NCI-H2107 treated with DMSO at 0.1 percent for 48 hours (cell line): ENCODE measurements around the gene LINC00632.

Experiments
- DNase-seq: peaks from one replicate; lab custom pipeline; 2025; ENCODE audit not compliant: unreplicated experiment; lab: John Stamatoyannopoulos, UW

Gene LINC00632

GRCh38 chrX:140764401-140764919 is 54.9 kb downstream of the LINC00632 start:
- no peak for DNase-seq

DNA sequence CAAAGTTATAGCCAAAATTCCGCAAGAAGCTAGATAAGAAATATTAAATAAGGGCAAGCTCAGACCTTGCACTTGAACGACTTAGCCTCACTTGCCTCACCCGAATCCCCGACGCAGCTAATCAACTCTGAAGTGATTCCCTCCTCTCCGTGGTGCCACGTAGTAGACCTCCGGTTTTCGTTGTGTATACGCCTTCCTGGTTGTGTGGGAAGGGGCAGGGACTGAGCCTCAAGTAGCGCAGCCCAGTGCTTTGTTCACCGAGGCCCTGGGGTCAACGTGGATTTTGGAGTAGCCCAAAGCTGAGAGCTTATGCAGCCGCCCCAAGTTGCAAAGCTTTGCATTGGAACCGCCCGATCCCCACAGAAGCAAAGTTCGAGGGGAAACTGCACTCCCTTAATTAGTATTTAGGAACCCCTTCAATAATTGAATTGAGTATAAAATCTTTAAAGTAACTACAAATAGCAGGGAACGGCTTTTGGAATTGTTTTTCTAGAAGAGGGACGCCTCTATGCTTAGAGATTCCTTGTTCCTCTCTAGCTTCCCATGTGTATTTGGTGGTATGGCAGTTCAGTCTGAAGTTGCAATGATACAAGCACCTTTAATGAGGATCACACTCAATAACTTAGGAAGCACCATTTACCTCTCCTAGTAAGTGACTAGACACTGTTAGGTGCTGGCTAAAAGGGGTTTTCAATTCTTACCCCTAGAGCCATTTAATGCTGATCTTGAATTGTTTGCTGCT is 55.7 kb downstream of the LINC00632 start:
- no peak for DNase-seq

GRCh38 chrX:140766024-140766611 is 56.6 kb downstream of the LINC00632 start:
- DNase-seq, result peak; percentile 8

DNA sequence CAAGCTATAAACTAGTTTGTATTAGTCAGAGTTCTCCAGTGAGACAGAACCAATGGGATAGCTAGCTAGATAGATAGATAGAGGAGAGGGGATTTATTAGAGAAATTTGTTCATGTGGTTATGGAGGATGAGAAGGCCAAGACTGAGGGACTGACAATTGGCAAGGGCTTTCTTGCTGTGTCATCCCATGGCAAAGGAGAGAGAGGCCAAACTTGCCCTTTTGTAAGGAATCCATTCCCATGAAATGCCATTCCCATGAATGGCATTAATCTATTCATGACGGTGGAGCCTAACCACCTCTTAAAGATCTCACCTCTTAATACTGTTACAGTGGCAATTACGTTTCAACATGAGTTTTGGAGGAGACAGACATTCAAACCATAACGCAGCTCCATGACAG is 58.1 kb downstream of the LINC00632 start:
- DNase-seq, result no peak

- DNase-seq, result no peak
These were observed 65.7 kb downstream of the LINC00632 start for GRCh38 chrX:140775211-140775610.

DNA sequence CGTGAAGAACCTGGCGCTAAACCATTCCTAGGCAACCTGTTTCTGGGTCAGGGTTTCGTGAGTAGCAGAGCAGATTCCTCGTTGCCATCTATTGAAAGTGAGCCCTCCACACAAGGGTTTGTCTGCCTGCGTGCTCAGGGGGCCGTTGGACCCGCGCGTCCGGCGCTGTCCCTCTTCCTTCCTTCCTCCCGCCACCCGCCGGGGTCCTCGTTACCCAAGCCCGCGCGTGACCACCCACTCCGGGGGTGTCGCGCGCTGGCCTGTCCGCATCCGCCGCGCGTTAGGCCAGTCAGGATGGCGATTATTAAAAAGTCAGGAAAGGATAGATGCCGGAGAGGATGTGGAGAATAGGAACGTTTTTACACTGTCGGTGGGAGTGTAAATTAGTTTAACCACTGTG is 66.8 kb downstream of the LINC00632 start:
- DNase-seq, result no peak

DNA sequence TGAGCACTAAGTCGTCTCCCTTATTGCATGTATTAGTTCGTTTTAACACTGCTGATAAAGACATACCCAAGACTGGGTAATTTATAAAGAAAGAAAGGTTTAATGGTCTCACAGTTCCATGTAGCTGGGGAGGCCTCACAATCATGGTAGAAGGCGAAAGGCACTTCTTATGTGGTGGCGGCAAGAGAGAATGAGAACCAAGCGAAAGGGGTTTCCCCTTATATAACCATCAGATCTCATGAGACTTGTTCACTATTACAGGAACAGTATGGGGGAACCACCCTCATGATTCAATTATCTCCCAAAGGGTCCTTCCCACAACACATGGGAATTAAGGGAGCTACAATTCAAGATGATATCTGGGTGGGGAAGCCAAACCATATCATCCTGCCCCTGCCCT is 85.1 kb downstream of the LINC00632 start:
- DNase-seq, result no peak

DNA sequence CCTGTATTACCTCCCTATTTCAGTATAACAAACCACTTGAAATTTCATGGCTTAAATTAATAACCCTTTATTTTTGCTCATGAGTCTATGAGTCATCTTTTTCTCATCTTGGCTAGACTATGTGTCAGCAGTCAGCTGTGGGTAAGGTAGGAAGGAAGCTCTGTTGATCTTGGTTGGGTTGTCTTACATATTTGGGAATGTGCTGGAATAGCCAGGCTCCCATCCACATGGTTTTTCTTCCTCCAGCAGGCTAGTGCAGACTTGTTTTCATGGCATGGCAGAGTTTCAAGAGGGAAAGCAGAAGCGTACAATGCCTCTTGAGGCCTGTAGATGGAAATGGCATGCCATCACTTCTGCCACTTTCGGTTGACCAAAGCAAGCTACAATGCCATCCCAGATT is 89.7 kb downstream of the LINC00632 start:
- DNase-seq, result no peak

GRCh38 chrX:140804292-140804691 is 94.7 kb downstream of the LINC00632 start:
- no peak for DNase-seq

GRCh38 chrX:140815868-140816267 is 106.3 kb downstream of the LINC00632 start:
- no peak for DNase-seq

DNA sequence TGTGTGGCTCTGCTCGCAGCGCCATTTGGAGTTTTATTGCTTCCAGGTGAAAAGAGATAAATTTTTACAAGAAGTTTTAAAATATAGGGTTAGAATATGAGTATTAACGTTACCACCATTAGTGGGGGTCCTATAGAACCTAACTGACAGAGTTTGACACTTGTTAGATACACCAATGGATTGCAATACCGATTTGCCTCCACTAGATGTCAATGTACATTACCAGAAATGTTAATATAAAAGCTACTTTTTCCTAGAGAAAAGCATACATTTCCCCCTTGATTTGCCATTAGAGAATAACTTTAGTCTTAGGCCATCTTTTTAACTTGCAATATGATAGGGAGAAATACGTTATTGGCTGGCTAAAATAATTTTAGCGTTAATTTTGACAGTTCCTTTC is 108.4 kb downstream of the LINC00632 start:
- DNase-seq, result no peak

DNA sequence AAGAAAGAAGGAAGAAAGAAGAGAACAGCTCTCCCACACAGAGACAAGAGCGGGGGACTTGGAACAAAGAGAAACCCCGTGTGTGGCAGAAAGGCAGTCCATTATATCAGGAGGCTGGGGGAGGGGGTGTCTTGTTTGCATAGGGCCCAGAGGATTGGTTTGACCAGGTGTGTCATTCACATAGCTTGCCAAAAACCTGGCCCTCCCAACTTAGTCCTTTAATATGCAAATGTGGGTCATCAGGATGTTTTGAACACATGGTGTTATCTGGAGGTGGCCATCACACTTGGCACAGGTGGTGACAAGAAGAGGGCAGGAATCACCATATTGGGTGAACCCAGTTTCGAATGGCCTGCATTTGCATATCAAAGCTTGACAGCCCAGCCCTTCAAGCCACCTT is 111.7 kb downstream of the LINC00632 start:
- DNase-seq, result no peak

DNA sequence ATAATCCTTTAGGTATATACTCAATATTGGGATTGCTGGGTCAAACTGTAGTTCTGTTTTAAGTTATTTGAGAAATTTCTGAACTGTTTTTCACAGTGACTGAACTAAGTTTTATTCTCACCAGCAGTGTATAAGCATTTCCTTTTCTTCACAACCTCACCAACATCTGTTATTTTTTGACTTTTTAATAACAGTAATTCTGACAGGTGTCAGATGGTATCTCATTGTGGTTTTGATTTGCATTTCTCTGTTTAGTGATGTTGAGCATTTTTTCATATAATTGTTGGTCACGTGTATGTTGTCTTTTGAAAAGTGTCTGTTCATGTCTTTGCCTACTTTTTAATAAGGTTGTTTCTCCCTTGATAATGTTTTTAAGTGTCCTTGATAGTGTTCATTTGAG is 112.6 kb downstream of the LINC00632 start:
- DNase-seq, result no peak

DNA sequence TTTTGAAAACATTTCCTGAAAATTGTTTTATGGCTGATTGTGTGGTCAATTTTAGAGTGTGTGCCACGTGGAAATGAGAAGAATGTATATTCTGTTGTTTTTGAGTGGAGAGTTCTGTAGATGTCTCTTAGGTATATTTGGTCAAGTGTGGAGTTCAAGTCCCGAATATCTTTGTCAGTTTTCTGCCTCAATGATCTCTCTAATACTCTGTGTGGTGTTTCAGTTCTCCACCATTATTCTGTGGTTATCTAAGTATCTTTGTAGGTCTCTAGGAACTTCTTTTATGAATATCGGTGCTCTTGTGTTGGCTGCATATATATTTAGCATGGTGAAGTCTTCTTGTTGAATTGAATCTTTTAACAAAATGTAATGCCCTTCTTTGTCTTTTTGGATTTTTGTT is 113.3 kb downstream of the LINC00632 start:
- DNase-seq, result no peak

GRCh38 chrX:140836874-140837273 is 127.3 kb downstream of the LINC00632 start:
- DNase-seq, result no peak
